ENCODE results near the gene TMEM30B.

TMEM30B gene

GRCh38 chr14:61288720-61289119, 7.6 kb upstream of the TMEM30B start:
- no peak for DNase-seq
- CTCF ChIA-PET, result interaction anchor here (1.0 to 7.6 kb wide), 2 partner anchors 8 to 17 kb away, joined by 3 to 107 read pairs; no protein-coding TSS in a partner anchor
- no peaks in the 10 kb centered on the region for H3K36me3 ChIP-seq (ENCODE audit: control insufficient read depth in 4 of 4, insufficient read depth in 4 of 4, low read length in 3 of 4)
- WGBS (ENCODE audit: insufficient coverage), result 83% methylated on average over 2 of the region's 3 CpGs
- POLR2A ChIA-PET, result interaction anchor here (0.6 kb wide), 1 partner anchor 86 kb away, joined by 3 read pairs; no protein-coding TSS in a partner anchor
- H3K27me3 ChIP-seq (replicated peaks in 2 of 5; ENCODE audit: control insufficient read depth in 4 of 5, insufficient read depth in 5 of 5, low read length in 4 of 5), result peaks cover 0 to 5% (median 2%) of the 10 kb centered on the region in 5 experiments
- no peak overlapping the region for H3K27ac ChIP-seq (ENCODE audit: insufficient read depth in 1 of 2, low read depth in 1 of 2, low read length in 2 of 2, poor library complexity in 1 of 2, severe bottlenecking in 2 of 2)
- no peak overlapping the region for H3K4me3 ChIP-seq (ENCODE audit: control insufficient read depth in 1 of 7, extremely low read depth in 1 of 7, insufficient read depth in 4 of 7, low read depth in 2 of 7, low read length in 6 of 7)
- peaks cover 0 to 5% (median 0%) of the 10 kb centered on the region in 4 experiments for H3K4me1 ChIP-seq (ENCODE audit: control extremely low read depth in 1 of 4, control insufficient read depth in 4 of 4, insufficient read depth in 4 of 4, low read length in 3 of 4)
- no peaks in the 10 kb centered on the region for H3K9me3 ChIP-seq (ENCODE audit: control extremely low read depth in 1 of 5, control insufficient read depth in 4 of 5, insufficient read depth in 2 of 5, low read depth in 1 of 5, low read length in 4 of 5)

- ChIA-PET POLR2A (interaction anchor here (0.6 kb wide), 1 partner anchor 86 kb away, joined by 3 read pairs; no protein-coding TSS in a partner anchor), CTCF (interaction anchor here (1.0 to 7.6 kb wide), 2 partner anchors 8 to 17 kb away, joined by 3 to 107 read pairs; no protein-coding TSS in a partner anchor)
- Histone ChIP-seq H3K4me1 (ENCODE audit: control extremely low read depth in 1 of 4, control insufficient read depth in 4 of 4, insufficient read depth in 4 of 4, low read length in 3 of 4) (peaks cover 0 to 5% (median 0%) of the 10 kb centered on the region in 4 experiments), H3K9me3 (ENCODE audit: control extremely low read depth in 1 of 5, control insufficient read depth in 4 of 5, insufficient read depth in 2 of 5, low read depth in 1 of 5, low read length in 4 of 5) (no peaks in the 10 kb centered on the region), H3K27ac (ENCODE audit: insufficient read depth in 1 of 2, low read depth in 1 of 2, low read length in 2 of 2, poor library complexity in 1 of 2, severe bottlenecking in 2 of 2) (no peak overlapping the region), H3K27me3 (replicated peaks in 2 of 5; ENCODE audit: control insufficient read depth in 4 of 5, insufficient read depth in 5 of 5, low read length in 4 of 5) (peaks cover 0 to 7% (median 2%) of the 10 kb centered on the region in 5 experiments), H3K4me3 (ENCODE audit: control insufficient read depth in 1 of 7, extremely low read depth in 1 of 7, insufficient read depth in 4 of 7, low read depth in 2 of 7, low read length in 6 of 7) (no peak overlapping the region), H3K36me3 (ENCODE audit: control insufficient read depth in 4 of 4, insufficient read depth in 4 of 4, low read length in 3 of 4) (no peaks in the 10 kb centered on the region)
- no peak for DNase-seq
- 97% methylated on average over 3 of the region's 4 CpGs for WGBS (ENCODE audit: insufficient coverage)
These were observed 7.1 kb upstream of the TMEM30B start for GRCh38 chr14:61288228-61288627.

- CTCF ChIA-PET, result interaction anchor here (1.1 to 7.6 kb wide), 3 partner anchors 11 to 130 kb away, joined by 3 to 107 read pairs (median 11); no protein-coding TSS in a partner anchor
- POLR2A ChIA-PET, result interaction anchor here (0.6 kb wide), 1 partner anchor 13 kb away, joined by 3 read pairs; no protein-coding TSS in a partner anchor
- 93% methylated on average over 4 of the region's 7 CpGs for WGBS (ENCODE audit: insufficient coverage)
These were observed 6.1 kb upstream of the TMEM30B start for GRCh38 chr14:61287196-61287595.

GRCh38 chr14:61285364-61285763, 4.2 kb upstream of the TMEM30B start:
- Histone ChIP-seq H3K4me1 (ENCODE audit: control extremely low read depth in 1 of 4, control insufficient read depth in 4 of 4, insufficient read depth in 4 of 4, low read length in 3 of 4) (peaks cover 0 to 17% (median 11%) of the 10 kb centered on the region in 4 experiments), H3K9me3 (ENCODE audit: control extremely low read depth in 1 of 5, control insufficient read depth in 4 of 5, insufficient read depth in 2 of 5, low read depth in 1 of 5, low read length in 4 of 5) (no peaks in the 10 kb centered on the region), H3K27ac (ENCODE audit: insufficient read depth in 1 of 2, low read depth in 1 of 2, low read length in 2 of 2, poor library complexity in 1 of 2, severe bottlenecking in 2 of 2) (no peak overlapping the region), H3K36me3 (ENCODE audit: control insufficient read depth in 4 of 4, insufficient read depth in 4 of 4, low read length in 3 of 4) (no peaks in the 10 kb centered on the region), H3K27me3 (replicated peaks in 2 of 5; ENCODE audit: control insufficient read depth in 4 of 5, insufficient read depth in 5 of 5, low read length in 4 of 5) (peaks cover 2 to 23% (median 10%) of the 10 kb centered on the region in 5 experiments), H3K4me3 (ENCODE audit: control insufficient read depth in 1 of 7, extremely low read depth in 1 of 7, insufficient read depth in 4 of 7, low read depth in 2 of 7, low read length in 6 of 7) (no peak overlapping the region)
- ChIA-PET POLR2A (no interaction called here), CTCF (interaction anchor here (0.9 to 7.6 kb wide), 12 partner anchors 8 to 552 kb away, joined by 3 to 107 read pairs (median 4); no protein-coding TSS in a partner anchor)
- DNase-seq, result no peak
- WGBS (ENCODE audit: insufficient coverage), result 100% methylated on average over 2 of the region's 4 CpGs

More at GRCh38 chr14:61287196-61287595, 6.1 kb upstream of the TMEM30B start:
- Histone ChIP-seq H3K27ac (ENCODE audit: insufficient read depth in 1 of 2, low read depth in 1 of 2, low read length in 2 of 2, poor library complexity in 1 of 2, severe bottlenecking in 2 of 2) (no peak overlapping the region), H3K9me3 (ENCODE audit: control extremely low read depth in 1 of 5, control insufficient read depth in 4 of 5, insufficient read depth in 2 of 5, low read depth in 1 of 5, low read length in 4 of 5) (no peaks in the 10 kb centered on the region), H3K4me1 (ENCODE audit: control extremely low read depth in 1 of 4, control insufficient read depth in 4 of 4, insufficient read depth in 4 of 4, low read length in 3 of 4) (peaks cover 0 to 5% (median 0%) of the 10 kb centered on the region in 4 experiments), H3K4me3 (ENCODE audit: control insufficient read depth in 1 of 7, extremely low read depth in 1 of 7, insufficient read depth in 4 of 7, low read depth in 2 of 7, low read length in 6 of 7) (no peak overlapping the region), H3K36me3 (ENCODE audit: control insufficient read depth in 4 of 4, insufficient read depth in 4 of 4, low read length in 3 of 4) (no peaks in the 10 kb centered on the region), H3K27me3 (replicated peaks in 2 of 5; ENCODE audit: control insufficient read depth in 4 of 5, insufficient read depth in 5 of 5, low read length in 4 of 5) (peaks cover 0 to 7% (median 2%) of the 10 kb centered on the region in 5 experiments)
- DNase-seq, result no peak

GRCh38 chr14:61284001-61284400, 2.9 kb upstream of the TMEM30B start:
- no peak overlapping the region for H3K27ac ChIP-seq (ENCODE audit: insufficient read depth in 1 of 2, low read depth in 1 of 2, low read length in 2 of 2, poor library complexity in 1 of 2, severe bottlenecking in 2 of 2)
- no peaks in the 10 kb centered on the region for H3K9me3 ChIP-seq (ENCODE audit: control extremely low read depth in 1 of 5, control insufficient read depth in 4 of 5, insufficient read depth in 2 of 5, low read depth in 1 of 5, low read length in 4 of 5)
- DNase-seq, result peak in 2 of 3 donors; percentile 17 to 41
- H3K36me3 ChIP-seq (ENCODE audit: control insufficient read depth in 4 of 4, insufficient read depth in 4 of 4, low read length in 3 of 4), result no peaks in the 10 kb centered on the region
- CTCF ChIA-PET, result interaction anchor here (0.5 to 7.6 kb wide), 6 partner anchors 10 to 553 kb away, joined by 3 to 107 read pairs (median 4); no protein-coding TSS in a partner anchor
- POLR2A ChIA-PET, result no interaction called here
- WGBS (ENCODE audit: insufficient coverage), result 87% methylated on average over 3 of the region's 3 CpGs
- peaks cover 0 to 23% (median 17%) of the 10 kb centered on the region in 4 experiments for H3K4me1 ChIP-seq (ENCODE audit: control extremely low read depth in 1 of 4, control insufficient read depth in 4 of 4, insufficient read depth in 4 of 4, low read length in 3 of 4)
- peaks cover 9 to 36% (median 24%) of the 10 kb centered on the region in 5 experiments for H3K27me3 ChIP-seq (replicated peaks in 2 of 5; ENCODE audit: control insufficient read depth in 4 of 5, insufficient read depth in 5 of 5, low read length in 4 of 5)
- H3K4me3 ChIP-seq (ENCODE audit: control insufficient read depth in 1 of 7, extremely low read depth in 1 of 7, insufficient read depth in 4 of 7, low read depth in 2 of 7, low read length in 6 of 7), result no peak overlapping the region

- WGBS (ENCODE audit: insufficient coverage), result no CpG with 5 or more reads among the region's 2 CpGs
- H3K27ac ChIP-seq (ENCODE audit: insufficient read depth in 1 of 2, low read depth in 1 of 2, low read length in 2 of 2, poor library complexity in 1 of 2, severe bottlenecking in 2 of 2), result no peak overlapping the region
- H3K4me1 ChIP-seq (ENCODE audit: control extremely low read depth in 1 of 4, control insufficient read depth in 4 of 4, insufficient read depth in 4 of 4, low read length in 3 of 4), result peaks cover 0 to 23% (median 17%) of the 10 kb centered on the region in 4 experiments
- no peak for DNase-seq
- ChIA-PET CTCF (interaction anchor here (0.6 to 7.6 kb wide), 5 partner anchors 9 to 1131 kb away, joined by 3 to 107 read pairs (median 13); no protein-coding TSS in a partner anchor), POLR2A (no interaction called here)
- no peak overlapping the region for H3K4me3 ChIP-seq (ENCODE audit: control insufficient read depth in 1 of 7, extremely low read depth in 1 of 7, insufficient read depth in 4 of 7, low read depth in 2 of 7, low read length in 6 of 7)
- H3K36me3 ChIP-seq (ENCODE audit: control insufficient read depth in 4 of 4, insufficient read depth in 4 of 4, low read length in 3 of 4), result no peaks in the 10 kb centered on the region
- H3K27me3 ChIP-seq (replicated peaks in 2 of 5; ENCODE audit: control insufficient read depth in 4 of 5, insufficient read depth in 5 of 5, low read length in 4 of 5), result peaks cover 13 to 36% (median 27%) of the 10 kb centered on the region in 5 experiments
- H3K9me3 ChIP-seq (ENCODE audit: control extremely low read depth in 1 of 5, control insufficient read depth in 4 of 5, insufficient read depth in 2 of 5, low read depth in 1 of 5, low read length in 4 of 5), result no peaks in the 10 kb centered on the region
These were observed 1.6 kb upstream of the TMEM30B start for GRCh38 chr14:61282746-61283145.

GRCh38 chr14:61281948-61282275, 774 bp upstream of the TMEM30B start:
- DNase-seq, result no peak
- H3K27ac ChIP-seq (ENCODE audit: insufficient read depth in 1 of 2, low read depth in 1 of 2, low read length in 2 of 2, poor library complexity in 1 of 2, severe bottlenecking in 2 of 2), result no peak overlapping the region
- ChIA-PET POLR2A (interaction anchor here (0.5 kb wide), 1 partner anchor 1034 kb away, joined by 3 read pairs; no protein-coding TSS in a partner anchor), CTCF (interaction anchor here (0.7 to 3.4 kb wide), 6 partner anchors 10 to 151 kb away, joined by 3 to 29 read pairs (median 9); no protein-coding TSS in a partner anchor)
- H3K27me3 ChIP-seq (replicated peaks in 2 of 5; ENCODE audit: control insufficient read depth in 4 of 5, insufficient read depth in 5 of 5, low read length in 4 of 5), result peaks cover 13 to 36% (median 27%) of the 10 kb centered on the region in 5 experiments
- H3K9me3 ChIP-seq (ENCODE audit: control extremely low read depth in 1 of 5, control insufficient read depth in 4 of 5, insufficient read depth in 2 of 5, low read depth in 1 of 5, low read length in 4 of 5), result no peaks in the 10 kb centered on the region
- peaks cover 0 to 23% (median 17%) of the 10 kb centered on the region in 4 experiments for H3K4me1 ChIP-seq (ENCODE audit: control extremely low read depth in 1 of 4, control insufficient read depth in 4 of 4, insufficient read depth in 4 of 4, low read length in 3 of 4)
- 100% methylated on average over 1 of the region's 1 CpG for WGBS (ENCODE audit: insufficient coverage)
- no peaks in the 10 kb centered on the region for H3K36me3 ChIP-seq (ENCODE audit: control insufficient read depth in 4 of 4, insufficient read depth in 4 of 4, low read length in 3 of 4)
- H3K4me3 ChIP-seq (ENCODE audit: control insufficient read depth in 1 of 7, extremely low read depth in 1 of 7, insufficient read depth in 4 of 7, low read depth in 2 of 7, low read length in 6 of 7), result no peak overlapping the region
